HepG2 (cell line): Measurements from ENCODE around the gene MYOM1. TPM values are rescaled to one million over a fixed set of nuclear protein-coding genes. Genes with fewer than 3 reads are reported as not detected.
A peak's percentile ranks its signal among the peaks of the same experiment; 100 is the strongest.

Experiments
- ARNTL ChIP-seq: sonication (generic); formaldehyde crosslinking; IDR thresholded peaks from 2 replicates; pipeline ENCODE4 v1.4.0; 2020; ENCODE audit warnings: mild to moderate bottlenecking, missing genetic modification reagents
- CBX1 ChIP-seq: IDR thresholded peaks from one replicate; pipeline ENCODE4 v1.6.1; 2016; ENCODE audit warnings: antibody characterized with exemption, low read depth
- IKZF1 ChIP-seq: fragments of 450-650 bp; IDR thresholded peaks from 2 replicates; pipeline ENCODE4 v1.7.1; 2016
- KMT2A ChIP-seq: sonication (generic); formaldehyde crosslinking; IDR thresholded peaks from 2 replicates; pipeline ENCODE4 v1.4.0; 2020; ENCODE audit warnings: missing genetic modification reagents
- NR2F6 ChIP-seq, 2 experiments: IDR thresholded peaks; 2 replicates each; pipeline ENCODE4 v1.6.1; 2016; ENCODE audit warnings: antibody characterized with exemption in 1 of 2, mild to moderate bottlenecking in 1 of 2
- PBX2 ChIP-seq: IDR thresholded peaks from 2 replicates; pipeline ENCODE4 v1.6.1; 2016; ENCODE audit warnings: control low read depth
- RARG ChIP-seq: sonication (generic); formaldehyde crosslinking; IDR thresholded peaks from 2 replicates; pipeline ENCODE4 v1.4.0; 2020; ENCODE audit warnings: low read depth, mild to moderate bottlenecking, missing genetic modification reagents
- TP53 ChIP-seq: sonication (generic); formaldehyde crosslinking; conservative IDR thresholded peaks from 2 replicates; pipeline ENCODE4 v1.4.0; 2020; ENCODE audit warnings: missing genetic modification reagents
- TRIM22 ChIP-seq: fragments of 450-650 bp; IDR thresholded peaks from 2 replicates; pipeline ENCODE4 v1.6.1; 2017
- TRIM24 ChIP-seq: sonication (generic); formaldehyde crosslinking; IDR thresholded peaks from 2 replicates; pipeline ENCODE4 v1.8.0; 2022; ENCODE audit warnings: mild to moderate bottlenecking, missing genetic modification reagents
- ZNF446 ChIP-seq: sonication (generic); formaldehyde crosslinking; IDR thresholded peaks from 2 replicates; pipeline ENCODE4 v1.5.0; 2020; ENCODE audit warnings: mild to moderate bottlenecking, missing genetic modification reagents
- ZNF451 ChIP-seq: sonication (generic); formaldehyde crosslinking; IDR thresholded peaks from 2 replicates; pipeline ENCODE4 v1.5.0; 2020; ENCODE audit warnings: mild to moderate bottlenecking, missing genetic modification reagents
- ZNF556 ChIP-seq: sonication (generic); formaldehyde crosslinking; IDR thresholded peaks from 2 replicates; pipeline ENCODE4 v1.4.0; 2020; ENCODE audit warnings: mild to moderate bottlenecking, missing genetic modification reagents, borderline replicate concordance
- ZNF614 ChIP-seq: IDR thresholded peaks from 2 replicates; pipeline ENCODE4 v1.6.1; 2018; ENCODE audit warnings: missing biosample characterization, missing genetic modification reagents, inconsistent platforms, borderline replicate concordance
- polyA plus RNA-seq, 8 experiments: library from polyadenylated mRNA; depleted of rRNA in 3 of 8; stranded (reverse) in 7 of 8; unstranded in 1 of 8; fragments of >200 nt; fragmentation: Illumina TruSeq in 4 of 8; extraction: Trizol in 4 of 8; gene quantifications; 2 replicates each; pipeline versions ENCODE4 v1.2.1 to v1.2.3, GENCODE V29; 2011 to 2016; ENCODE audit warnings: low read depth in 4 of 8, missing spikeins in 1 of 8, mixed read lengths in 1 of 8; ENCODE audit not compliant: insufficient read depth in 1 of 8
- total RNA-seq, 5 experiments: library from RNA; depleted of rRNA; stranded (reverse); fragments of >200 nt; fragmentation: Illumina TruSeq; extraction: Trizol; gene quantifications; 2 replicates each; pipeline ENCODE4 v1.2.3, GENCODE V29; 2016; ENCODE audit warnings: low read depth in 1 of 5
- TF ChIP-seq, protein P1 (sequence below): IDR thresholded peaks from 2 replicates; pipeline ENCODE4 v1.4.0; 2020; ENCODE audit warnings: mild to moderate bottlenecking, missing genetic modification reagents
- TF ChIP-seq, protein P2 (sequence below): sonication (generic); formaldehyde crosslinking; conservative IDR thresholded peaks from 2 replicates; pipeline ENCODE4 v1.4.0; 2020; ENCODE audit warnings: mild to moderate bottlenecking, missing genetic modification reagents, moderate library complexity
- TF ChIP-seq, protein P3 (sequence below): IDR thresholded peaks from 2 replicates; pipeline ENCODE4 v1.6.1; 2016
- TF ChIP-seq, protein P4 (sequence below): sonication (generic); formaldehyde crosslinking; IDR thresholded peaks from 2 replicates; pipeline ENCODE4 v1.4.0; 2020; ENCODE audit warnings: missing genetic modification reagents, borderline replicate concordance

Gene MYOM1
- total and polyA plus RNA-seq, 2 of the 13 experiments (the other 11 are each of a cell fraction or from before 2014, with no cell fraction given): 0.46 to 0.98 TPM

DNA sequence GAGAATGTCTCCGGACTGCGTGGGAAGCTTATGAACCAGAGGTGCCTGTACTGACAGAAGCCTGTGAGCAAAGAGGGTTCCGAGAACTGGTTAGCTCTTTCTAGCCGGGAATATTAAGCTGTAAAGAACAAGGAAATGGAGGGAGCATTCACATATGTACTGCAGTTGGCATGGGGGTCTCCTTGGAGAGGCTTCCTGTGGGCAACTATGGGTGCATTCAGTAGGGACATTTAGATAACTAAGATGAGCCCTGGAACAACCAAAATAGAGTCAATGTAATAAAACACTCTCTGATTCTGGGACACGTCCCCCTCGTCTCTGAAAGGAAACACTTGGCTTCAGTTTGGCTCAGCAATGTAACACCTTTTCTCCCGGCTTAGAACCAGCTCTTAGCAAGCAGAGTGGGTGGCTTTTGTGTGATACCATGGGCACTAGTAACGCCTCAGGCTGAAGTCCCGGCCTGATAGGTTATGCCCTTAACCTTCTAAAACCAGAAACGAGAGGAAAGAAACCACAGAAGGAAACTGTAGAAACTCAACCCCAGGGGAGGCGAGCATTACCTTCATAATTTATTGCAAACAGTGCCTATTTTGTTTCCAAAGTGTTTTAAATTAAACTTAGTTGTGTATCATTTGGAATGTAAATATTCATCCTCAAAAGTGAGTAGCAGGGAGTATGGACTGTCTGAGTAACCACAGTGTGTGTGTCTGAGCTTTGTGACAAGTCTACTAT is 158.0 kb downstream of the MYOM1 start (continued):
- TF ChIP-seq, protein P1, sequence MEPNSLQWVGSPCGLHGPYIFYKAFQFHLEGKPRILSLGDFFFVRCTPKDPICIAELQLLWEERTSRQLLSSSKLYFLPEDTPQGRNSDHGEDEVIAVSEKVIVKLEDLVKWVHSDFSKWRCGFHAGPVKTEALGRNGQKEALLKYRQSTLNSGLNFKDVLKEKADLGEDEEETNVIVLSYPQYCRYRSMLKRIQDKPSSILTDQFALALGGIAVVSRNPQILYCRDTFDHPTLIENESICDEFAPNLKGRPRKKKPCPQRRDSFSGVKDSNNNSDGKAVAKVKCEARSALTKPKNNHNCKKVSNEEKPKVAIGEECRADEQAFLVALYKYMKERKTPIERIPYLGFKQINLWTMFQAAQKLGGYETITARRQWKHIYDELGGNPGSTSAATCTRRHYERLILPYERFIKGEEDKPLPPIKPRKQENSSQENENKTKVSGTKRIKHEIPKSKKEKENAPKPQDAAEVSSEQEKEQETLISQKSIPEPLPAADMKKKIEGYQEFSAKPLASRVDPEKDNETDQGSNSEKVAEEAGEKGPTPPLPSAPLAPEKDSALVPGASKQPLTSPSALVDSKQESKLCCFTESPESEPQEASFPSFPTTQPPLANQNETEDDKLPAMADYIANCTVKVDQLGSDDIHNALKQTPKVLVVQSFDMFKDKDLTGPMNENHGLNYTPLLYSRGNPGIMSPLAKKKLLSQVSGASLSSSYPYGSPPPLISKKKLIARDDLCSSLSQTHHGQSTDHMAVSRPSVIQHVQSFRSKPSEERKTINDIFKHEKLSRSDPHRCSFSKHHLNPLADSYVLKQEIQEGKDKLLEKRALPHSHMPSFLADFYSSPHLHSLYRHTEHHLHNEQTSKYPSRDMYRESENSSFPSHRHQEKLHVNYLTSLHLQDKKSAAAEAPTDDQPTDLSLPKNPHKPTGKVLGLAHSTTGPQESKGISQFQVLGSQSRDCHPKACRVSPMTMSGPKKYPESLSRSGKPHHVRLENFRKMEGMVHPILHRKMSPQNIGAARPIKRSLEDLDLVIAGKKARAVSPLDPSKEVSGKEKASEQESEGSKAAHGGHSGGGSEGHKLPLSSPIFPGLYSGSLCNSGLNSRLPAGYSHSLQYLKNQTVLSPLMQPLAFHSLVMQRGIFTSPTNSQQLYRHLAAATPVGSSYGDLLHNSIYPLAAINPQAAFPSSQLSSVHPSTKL: no peak
- TF ChIP-seq ZNF446 (CRISPR knock-in tag) (no peak), RARG (CRISPR knock-in tag) (no peak), PBX2 (CRISPR knock-in tag) (no peak), KMT2A (no peak), CBX1 (no peak), TRIM22 (no peak), TP53 (CRISPR knock-in tag) (0 out of 2 replicates have a peak, but pooled peaks have one; percentile 32), IKZF1 (no peak), ZNF451 (CRISPR knock-in tag) (no peak), NR2F6 (IDR thresholded peaks at IDR 0.05) (no peak; the same call in 1 of the 2 replicates), NR2F6 (CRISPR knock-in tag; IDR thresholded peaks at IDR 0.05) (no peak), ZNF556 (CRISPR knock-in tag) (no peak), ARNTL (CRISPR knock-in tag) (no peak), ZNF614 (CRISPR knock-in tag) (no peak), TRIM24 (CRISPR knock-in tag) (no peak)
- TF ChIP-seq, protein P2, sequence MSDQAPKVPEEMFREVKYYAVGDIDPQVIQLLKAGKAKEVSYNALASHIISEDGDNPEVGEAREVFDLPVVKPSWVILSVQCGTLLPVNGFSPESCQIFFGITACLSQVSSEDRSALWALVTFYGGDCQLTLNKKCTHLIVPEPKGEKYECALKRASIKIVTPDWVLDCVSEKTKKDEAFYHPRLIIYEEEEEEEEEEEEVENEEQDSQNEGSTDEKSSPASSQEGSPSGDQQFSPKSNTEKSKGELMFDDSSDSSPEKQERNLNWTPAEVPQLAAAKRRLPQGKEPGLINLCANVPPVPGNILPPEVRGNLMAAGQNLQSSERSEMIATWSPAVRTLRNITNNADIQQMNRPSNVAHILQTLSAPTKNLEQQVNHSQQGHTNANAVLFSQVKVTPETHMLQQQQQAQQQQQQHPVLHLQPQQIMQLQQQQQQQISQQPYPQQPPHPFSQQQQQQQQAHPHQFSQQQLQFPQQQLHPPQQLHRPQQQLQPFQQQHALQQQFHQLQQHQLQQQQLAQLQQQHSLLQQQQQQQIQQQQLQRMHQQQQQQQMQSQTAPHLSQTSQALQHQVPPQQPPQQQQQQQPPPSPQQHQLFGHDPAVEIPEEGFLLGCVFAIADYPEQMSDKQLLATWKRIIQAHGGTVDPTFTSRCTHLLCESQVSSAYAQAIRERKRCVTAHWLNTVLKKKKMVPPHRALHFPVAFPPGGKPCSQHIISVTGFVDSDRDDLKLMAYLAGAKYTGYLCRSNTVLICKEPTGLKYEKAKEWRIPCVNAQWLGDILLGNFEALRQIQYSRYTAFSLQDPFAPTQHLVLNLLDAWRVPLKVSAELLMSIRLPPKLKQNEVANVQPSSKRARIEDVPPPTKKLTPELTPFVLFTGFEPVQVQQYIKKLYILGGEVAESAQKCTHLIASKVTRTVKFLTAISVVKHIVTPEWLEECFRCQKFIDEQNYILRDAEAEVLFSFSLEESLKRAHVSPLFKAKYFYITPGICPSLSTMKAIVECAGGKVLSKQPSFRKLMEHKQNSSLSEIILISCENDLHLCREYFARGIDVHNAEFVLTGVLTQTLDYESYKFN (CRISPR knock-in tag): no peak
- TF ChIP-seq, protein P3, sequence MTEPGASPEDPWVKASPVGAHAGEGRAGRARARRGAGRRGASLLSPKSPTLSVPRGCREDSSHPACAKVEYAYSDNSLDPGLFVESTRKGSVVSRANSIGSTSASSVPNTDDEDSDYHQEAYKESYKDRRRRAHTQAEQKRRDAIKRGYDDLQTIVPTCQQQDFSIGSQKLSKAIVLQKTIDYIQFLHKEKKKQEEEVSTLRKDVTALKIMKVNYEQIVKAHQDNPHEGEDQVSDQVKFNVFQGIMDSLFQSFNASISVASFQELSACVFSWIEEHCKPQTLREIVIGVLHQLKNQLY (CRISPR knock-in tag): no peak
- TF ChIP-seq, protein P4, sequence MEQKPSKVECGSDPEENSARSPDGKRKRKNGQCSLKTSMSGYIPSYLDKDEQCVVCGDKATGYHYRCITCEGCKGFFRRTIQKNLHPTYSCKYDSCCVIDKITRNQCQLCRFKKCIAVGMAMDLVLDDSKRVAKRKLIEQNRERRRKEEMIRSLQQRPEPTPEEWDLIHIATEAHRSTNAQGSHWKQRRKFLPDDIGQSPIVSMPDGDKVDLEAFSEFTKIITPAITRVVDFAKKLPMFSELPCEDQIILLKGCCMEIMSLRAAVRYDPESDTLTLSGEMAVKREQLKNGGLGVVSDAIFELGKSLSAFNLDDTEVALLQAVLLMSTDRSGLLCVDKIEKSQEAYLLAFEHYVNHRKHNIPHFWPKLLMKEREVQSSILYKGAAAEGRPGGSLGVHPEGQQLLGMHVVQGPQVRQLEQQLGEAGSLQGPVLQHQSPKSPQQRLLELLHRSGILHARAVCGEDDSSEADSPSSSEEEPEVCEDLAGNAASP (CRISPR knock-in tag): no peak
